Nucleus accumbens (tissue), 56 donors: ENCODE results near the gene CKAP2L.
A peak's percentile ranks its signal among the peaks of the same experiment; 100 is the strongest.

Experiments used
- DNase-seq, 56 donors: peaks; one replicate each; lab custom pipeline; 2025; lab: John Stamatoyannopoulos, UW

The CKAP2L gene, protein sequence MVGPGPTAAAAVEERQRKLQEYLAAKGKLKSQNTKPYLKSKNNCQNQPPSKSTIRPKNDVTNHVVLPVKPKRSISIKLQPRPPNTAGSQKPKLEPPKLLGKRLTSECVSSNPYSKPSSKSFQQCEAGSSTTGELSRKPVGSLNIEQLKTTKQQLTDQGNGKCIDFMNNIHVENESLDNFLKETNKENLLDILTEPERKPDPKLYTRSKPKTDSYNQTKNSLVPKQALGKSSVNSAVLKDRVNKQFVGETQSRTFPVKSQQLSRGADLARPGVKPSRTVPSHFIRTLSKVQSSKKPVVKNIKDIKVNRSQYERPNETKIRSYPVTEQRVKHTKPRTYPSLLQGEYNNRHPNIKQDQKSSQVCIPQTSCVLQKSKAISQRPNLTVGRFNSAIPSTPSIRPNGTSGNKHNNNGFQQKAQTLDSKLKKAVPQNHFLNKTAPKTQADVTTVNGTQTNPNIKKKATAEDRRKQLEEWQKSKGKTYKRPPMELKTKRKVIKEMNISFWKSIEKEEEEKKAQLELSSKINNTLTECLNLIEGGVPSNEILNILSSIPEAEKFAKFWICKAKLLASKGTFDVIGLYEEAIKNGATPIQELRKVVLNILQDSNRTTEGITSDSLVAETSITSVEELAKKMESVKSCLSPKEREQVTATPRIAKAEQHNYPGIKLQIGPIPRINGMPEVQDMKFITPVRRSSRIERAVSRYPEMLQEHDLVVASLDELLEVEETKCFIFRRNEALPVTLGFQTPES

DNA sequence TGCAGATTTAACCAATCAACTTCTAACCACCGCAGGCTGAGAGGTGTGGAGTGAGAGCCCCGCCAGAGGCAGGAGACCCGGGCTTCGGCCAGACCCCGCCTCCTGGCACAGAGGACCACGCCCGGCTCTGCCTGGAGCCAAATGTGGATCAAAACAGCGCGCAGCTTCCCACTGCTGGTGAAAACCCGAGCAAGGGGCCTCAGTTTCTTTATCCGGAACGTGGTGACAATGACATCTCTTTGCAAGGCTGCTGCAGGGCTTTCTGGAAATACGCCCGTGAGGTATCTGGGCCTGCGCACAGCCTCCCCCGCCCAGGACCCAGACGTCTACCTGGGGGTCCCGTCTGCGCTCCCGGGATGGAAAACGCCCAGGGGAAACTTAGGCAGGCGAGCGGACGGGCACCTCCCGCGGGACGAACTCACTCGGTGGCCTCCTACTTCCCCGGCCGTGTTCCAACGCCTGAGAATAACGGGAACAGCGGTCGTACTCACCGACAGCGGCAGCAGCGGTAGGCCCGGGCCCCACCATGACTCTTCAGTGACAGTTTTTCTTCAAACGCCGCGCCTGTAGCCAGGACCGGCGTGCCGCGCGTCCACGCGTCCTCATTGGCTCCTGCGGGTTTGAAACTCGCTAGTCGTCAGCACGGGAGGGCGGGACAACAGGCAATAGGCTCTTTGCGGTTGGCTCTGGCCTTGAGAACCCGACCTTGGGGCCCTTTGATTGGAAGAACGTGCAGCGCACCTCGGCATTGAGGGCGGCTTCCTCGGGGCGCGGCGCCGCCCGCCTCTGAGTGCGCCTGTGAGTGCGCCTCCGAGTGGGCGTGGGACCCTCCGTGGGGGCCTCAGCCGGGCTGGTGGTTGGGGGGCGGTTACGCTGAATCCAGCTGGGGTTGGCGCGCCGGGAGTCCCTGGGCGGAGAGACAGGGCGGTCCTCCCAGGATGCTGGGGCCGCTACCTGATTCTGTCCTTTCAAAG, at the start of gene CKAP2L:
Gene CKAP2L (minus strand): TSS at position 539 of the 974 bp plus-strand sequence. CDS start 11 bp downstream, at position 528.
- DNase-seq = peak; percentile 53 to 99 (median 92)

DNA sequence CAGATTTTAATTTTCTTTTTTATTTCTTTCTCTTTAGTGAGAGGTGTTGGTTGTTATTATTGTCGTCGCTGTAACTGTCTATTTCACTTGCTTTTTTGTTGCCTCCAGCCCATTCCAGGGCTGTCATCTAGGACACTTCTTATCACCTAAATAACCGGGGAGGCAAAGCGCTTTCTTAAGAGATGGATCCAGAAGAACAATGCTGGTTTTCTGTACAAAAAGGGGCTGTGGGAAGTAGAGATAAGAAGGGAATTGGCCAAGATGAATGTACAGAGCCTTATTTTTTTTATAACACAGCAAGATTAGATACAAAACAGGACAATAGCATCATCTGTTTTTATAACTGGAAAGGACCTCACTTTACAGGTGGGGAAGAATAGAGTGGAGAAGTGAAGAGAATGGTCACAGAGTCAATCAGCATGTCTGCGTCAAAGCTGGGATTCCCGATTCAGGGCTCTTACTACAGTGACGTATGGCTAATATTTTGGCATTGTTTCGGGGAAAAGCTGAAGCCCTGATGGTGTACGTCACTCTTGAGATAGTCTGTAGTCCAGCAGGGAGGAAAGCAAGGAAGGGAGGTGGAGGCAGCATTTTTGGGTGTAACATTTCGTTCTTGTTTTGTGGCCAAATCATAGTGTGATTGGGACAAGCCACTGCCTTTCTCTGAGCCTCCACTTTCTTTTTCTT, 49.0 kb upstream of the CKAP2L start:
- DNase-seq = no peak

DNA sequence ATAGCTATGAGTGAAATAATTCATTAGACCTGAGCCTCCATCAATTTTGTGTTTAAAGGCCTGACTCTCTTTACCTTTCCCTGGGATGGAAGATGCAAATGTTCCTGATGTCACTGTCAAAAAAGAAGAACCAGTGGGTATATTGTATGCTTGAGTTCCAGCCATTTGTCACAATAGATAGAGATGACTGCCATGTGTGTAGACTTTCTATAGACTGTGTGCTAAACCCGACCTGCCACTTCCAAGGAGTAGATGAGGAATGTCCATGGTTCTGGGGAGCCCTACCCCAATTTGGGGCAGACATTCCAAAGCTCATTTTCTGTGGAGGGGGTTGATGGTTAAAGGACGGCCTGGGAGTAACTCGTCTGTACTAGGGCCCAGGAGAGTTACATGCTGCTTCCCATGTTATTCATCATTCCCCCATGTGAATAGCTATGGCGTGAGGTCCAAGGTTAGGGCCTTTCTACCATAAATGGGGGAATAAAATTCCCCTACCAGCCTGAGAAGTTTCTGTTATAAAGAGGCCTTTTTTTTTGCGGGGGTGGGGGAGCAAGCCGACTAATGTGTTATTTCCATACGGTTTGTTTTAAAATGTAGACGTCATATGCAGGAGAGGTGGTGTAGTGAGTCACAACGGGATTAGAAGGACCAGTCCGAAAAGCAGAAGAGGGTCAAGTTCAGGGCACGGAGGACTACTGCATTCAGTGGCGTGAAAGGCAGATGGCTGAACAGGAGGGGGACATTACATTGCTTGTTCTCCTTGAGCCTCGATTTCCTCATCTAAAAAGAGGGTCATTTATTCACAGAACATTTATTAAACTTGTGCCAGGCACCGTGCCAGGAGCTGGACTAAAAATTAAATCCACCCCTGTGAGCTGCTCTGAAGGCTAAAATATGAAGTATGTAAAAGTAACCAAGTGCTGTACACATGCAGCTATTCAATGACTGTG, 48.2 kb upstream of the CKAP2L start:
- no peak for DNase-seq

DNA sequence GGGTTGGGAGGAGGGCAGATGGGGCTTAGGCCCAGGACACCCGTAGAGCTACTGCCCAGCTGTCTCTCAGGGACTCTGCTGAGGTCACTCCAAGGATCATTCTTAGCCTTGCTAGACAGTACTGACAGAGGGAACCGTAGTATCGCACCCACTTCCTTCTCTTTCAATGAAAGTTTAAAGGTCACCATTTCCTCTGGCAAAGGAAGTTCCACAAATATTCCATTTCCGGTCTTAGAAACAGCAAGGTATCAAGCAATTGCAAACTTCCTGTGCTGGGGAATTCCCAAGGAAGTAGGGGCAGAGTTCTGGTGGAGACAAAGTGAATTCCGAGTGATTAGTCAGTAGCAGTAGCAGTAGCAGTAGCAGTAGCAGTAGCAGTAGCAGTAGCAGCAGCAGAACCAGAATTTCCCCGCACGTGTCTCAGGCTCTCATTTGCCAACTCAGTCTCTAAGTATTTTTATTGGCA, 47.5 kb upstream of the CKAP2L start:
- no peak for DNase-seq

DNA sequence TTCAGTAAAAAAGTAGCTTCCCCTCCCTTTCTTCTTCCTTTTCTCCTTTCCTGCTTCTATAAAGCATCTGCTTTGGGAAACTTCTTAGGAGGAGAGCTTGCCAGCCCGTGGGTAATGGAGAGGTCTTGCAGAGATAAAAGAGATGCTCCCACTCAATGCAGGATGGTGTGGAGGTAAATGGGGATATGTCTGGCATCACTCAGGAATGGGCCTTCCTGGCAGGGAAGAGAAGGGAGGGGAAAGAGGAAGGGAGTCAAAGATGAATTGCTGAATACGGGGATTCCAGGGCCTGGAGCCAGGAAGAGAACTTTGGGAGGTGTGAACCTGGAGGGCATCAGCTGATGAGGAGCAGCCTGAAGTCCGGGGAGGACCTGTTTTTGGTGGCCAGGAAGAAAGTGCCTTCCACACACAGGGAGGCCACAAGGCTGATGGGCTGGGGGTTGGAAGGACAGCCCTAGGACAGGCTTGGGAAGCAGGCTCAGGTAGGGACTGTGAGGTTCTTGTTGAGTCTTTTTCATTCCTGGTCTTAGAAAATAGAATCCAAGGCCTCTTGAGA, 46.9 kb upstream of the CKAP2L start:
- no peak for DNase-seq

DNA sequence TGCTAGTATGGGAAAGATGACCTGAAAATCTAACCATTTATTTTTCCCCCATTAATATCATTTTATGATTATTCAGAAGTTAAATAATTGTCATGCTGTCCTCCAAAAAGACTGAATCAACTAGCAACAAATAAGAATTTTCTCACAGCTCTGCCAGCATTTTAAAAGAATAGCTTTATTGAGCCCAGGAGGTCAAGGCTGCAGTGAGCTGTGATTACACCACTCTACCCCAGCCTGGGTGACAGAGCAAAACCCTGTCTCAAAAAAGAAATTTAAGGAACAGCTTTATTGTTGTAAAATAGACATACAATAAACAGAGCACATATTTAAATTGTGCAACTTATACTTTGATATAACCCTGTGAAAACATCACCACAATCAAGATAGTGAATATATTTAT, 44.7 kb upstream of the CKAP2L start:
- DNase-seq = no peak

DNA sequence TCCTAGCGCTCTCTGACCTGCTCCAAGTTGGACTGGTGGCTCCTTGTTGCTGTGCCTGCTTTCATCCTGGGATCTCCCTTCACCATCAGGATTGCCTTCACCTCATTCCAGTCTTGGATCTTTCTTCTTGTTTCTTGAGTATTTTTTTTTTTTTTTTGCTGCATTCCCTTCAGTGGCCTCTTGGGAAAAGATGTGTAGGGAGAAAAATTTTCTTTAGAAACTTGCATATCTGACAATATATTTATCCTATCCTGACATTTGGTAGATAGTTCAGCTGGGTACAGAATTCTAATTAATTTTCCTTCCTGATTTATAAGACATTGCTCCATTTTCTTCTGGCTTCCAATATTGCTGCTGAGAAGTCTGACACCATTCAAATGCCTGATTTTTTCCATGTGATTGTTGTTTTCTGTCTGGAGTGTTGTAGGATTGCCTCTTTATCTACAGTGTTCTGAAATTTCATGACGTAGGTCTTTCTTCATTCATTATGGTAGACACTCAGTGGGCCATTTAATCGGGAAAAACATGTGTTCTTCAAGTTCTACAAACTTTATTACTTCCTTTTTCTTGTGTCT, 42.9 kb upstream of the CKAP2L start:
- no peak for DNase-seq

DNA sequence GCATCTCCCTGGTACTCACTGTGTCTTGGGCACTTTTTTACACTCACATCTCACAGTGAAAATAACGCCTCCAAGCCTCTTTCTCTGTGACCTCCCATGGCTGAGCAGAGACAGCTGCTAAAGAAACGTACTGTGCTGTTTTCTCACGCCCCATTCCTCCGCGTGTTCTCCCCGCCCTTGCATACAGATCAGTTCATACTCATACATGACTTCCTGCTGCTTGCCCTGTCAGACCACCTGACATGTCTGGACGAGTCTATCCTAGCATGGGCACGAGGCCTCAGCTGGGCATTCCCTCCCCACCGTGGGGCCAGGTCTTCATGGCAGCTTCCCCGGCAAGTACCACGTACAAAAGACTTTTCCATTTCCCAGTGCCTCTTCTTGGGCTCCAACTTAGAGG, 41.1 kb upstream of the CKAP2L start:
- no peak for DNase-seq

DNA sequence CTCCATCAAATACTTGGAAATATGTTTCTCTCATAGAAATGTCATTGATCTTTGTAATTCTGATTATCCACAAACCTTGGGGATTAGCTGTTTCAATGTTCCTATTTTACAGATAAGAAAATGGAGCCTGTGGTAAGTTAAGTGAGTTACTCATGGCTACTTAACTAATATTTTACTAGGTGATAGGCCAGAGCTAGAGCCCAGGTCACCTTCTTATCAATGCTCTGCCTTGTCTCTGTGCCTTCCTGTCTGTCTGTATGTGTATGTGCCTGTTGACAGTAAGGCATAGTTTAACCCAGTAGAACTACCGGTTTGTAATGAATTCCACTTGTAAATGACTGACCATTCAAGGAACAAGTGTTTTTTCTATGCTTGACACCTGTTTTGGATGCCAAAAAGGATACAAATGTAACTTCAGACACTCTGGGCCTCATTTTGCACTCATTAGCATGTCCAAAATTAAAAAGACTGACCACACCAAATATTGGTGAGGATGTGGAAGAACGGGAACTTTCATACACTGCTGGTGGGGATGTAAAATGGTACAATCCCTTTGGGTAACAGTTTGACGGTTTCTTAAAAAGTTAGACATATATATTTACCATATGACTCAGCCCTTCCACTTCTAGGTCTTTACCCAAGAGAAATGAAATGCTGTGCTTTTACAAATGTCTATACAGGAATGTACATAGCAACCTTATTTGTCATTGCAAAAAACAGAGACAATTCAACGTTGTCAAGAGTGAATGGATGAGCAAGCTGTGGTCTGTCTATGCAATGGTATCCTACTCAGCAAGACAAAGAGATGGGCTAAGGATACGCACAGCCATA, 39.5 kb upstream of the CKAP2L start:
- no peak for DNase-seq

DNA sequence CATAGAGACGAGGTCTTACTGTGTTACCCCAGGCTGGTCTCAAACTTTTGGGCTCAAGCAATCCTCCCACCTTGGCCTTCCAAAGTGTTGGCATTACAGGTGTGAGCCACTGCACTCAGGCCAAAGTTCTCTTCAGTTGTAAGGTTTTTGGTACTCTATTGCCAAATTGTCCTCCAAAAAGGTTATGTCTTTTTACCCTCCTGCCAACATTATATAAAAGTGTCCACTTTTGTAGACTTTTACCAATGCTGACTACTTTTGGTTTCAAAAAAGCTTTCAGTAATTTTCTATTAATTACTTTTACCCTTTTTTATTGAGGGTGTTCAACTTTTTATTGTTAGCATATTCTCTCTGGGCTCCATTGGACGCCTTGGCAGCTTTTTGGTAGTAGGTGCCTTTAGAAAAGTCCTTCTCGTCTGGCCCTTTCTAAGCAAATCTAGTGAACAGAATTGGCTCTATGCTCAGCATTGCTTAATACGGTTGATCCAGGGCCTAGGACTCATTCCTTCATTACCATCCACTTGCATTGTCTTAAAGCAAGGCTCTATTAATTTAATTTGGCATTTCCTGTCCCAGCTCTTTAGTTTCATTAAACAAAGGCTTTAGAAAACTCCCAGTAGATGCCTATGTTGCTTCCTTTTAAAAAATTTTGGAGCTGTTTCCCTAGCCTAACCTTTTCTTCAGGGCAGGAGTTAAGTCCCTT, 36.6 kb upstream of the CKAP2L start:
- DNase-seq = no peak

DNA sequence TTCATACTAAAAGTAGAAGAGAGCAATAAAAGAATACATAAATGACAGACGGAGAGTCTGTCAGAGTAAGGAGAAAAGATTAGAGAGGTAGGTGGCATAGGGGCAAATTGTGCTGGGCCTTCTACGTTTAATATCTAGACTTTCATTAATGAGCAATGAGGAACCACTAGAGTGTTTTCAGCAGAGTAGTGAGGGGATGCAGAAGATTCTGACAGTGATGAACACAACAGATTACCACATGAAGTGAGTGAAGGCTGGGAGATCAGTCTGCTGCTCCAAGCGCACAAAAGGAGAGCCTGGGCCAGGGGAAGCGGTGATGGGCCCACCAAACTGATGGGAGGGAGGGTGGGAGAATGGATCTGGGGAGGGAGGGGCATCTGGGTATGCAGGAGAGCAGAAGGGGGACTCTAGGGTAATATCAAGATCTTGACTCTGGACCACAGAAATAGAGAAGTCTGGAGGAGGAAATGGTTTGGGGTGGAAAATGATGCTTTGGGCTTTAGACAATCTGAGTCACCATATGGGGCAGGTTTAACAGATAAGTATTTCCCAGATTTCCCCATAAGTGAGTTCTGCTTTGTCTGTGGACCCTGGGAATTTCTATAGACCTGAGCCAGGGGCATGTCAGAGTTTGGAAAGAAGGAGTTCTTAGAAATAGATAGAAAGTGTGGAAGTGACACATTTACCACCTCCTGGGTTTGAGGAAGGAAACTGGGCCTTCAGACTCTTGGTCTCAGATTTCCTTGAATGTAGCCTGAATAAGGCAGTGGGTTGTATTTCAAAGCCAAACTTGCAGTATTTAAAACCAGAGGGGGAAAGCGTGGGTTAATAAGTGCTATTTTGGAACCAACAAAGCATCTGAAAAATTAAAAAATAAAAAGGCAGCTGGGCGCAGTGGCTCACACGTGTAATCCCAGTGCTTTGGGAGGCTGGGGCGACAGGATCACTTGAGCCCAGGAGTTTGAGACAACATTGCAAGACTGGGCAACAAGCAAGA, 34.9 kb upstream of the CKAP2L start:
- no peak for DNase-seq

DNA sequence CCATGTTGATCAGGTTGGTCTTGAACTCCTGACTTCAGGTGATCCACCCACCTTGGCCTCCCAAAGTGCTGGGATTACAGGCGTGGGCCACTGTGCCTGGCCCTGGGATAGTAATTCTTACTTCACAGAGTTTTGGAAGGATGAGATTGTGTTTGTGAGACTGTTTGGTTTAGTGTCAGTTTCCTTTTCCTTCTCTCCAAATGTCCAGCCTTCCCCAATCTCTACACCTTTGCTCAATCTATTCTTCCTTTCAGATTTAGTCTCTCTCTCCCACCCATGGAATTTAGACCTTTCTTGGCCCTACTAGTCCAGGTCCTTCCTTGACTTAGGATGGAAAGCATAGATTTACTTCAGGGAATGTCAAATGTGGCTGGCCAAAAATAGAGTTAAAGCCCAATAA, 32.1 kb upstream of the CKAP2L start:
- DNase-seq = no peak

DNA sequence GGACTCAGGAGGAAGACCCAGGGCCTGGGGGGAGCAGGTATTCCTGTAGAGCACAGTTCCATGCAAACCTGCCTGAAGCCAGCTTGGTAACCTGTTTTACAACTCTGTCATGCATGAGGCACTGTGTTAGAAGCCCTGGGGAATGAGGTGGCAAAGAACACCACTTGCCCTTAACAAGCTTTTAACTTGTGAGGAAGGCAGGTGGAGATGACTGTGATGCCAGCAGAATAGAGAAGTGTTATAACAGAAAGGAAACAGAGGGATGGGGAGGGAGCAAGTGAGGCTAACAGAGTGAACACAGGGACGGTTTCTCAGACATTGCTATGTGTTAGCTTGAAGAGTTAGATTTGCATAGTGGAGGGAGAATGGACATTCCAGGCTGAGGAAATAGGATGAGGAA, 31.4 kb upstream of the CKAP2L start:
- no peak for DNase-seq

DNA sequence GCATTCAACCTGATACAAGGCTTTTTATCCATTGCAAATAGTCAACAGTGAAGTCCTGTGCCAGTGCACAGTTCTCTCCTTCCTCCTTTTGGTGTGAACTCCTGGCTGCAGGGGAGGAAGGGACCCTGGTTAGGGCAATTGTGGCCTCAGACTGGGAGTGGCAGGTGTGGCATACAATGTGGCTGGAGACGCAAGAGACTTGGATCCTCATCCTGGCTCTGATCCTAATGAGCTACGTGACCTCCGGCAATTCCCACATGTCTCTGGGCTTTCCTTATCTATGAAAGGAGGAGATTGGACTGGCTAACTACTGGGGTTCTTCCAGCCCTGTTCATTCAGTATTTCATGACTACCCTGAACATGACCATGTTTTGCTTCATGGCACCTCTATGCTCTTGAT, 30.4 kb upstream of the CKAP2L start:
- no peak for DNase-seq

DNA sequence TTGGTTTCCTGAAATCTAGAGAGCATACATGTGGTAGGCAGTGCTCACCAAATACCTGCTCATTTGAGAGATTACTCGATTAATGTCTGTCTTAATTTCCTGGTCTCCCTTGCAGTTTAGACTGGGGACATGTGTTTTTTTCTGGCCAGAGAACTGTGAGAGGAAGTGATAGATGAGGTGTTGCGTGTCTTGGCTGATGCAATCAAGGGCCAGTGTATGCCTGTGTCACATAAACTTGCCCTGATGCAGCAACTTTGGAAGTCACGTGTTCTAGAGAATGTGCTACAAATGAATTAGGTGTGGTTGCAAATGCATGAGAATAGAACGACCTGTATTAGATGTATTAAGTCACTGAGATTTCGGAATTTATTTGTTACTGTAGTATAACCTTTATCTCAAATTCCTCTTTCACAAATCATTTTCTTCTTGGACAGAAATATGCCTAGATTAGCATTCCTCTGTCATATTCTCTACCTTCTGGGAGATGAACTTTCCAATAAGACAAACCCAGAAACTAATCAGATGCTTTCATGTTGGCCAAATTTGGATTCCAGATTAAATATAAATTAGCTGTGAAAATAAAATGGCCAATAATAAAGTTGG, 29.8 kb upstream of the CKAP2L start:
- DNase-seq = no peak
